Vagina (tissue), 2 donors: Measurements from ENCODE around the gene PDE10A. TPM values are rescaled to one million over a fixed set of nuclear protein-coding genes. Genes with fewer than 3 reads are reported as not detected.

Experiments
- DNase-seq, 2 donors: peaks; one replicate each; pipeline ENCODE4 v3.0.0-alpha.2; 2017; ENCODE audit errors: extremely low spot score in 2 of 2
- H3K27ac ChIP-seq: fragments of 200-600 bp; sonication (generic); one replicate; pipeline ENCODE4 v1.5.1; 2019
- H3K27me3 ChIP-seq: fragments of 200-600 bp; sonication (generic); one replicate; pipeline ENCODE4 v1.5.1; 2019
- H3K36me3 ChIP-seq, 2 donors: fragments of 200-600 bp; sonication (generic); one replicate each; pipeline ENCODE4 v1.5.1; 2017 to 2019
- H3K4me1 ChIP-seq: fragments of 200-600 bp; sonication (generic); one replicate; pipeline ENCODE4 v1.5.1; 2019
- H3K4me3 ChIP-seq, 2 donors: fragments of 200-600 bp; sonication (generic); 1 replicate in 1 of 2; 2 replicates in 1 of 2; pipeline ENCODE4 v1.5.1; 2016 to 2019
- H3K9me3 ChIP-seq: fragments of 200-600 bp; sonication (generic); one replicate; pipeline ENCODE4 v1.5.1; 2019
- CTCF ChIP-seq, 3 experiments: fragments of 450-650 bp in 2 of 3; fragments of 200-600 bp in 1 of 3; sonication (generic) in 1 of 3; IDR thresholded peaks; one replicate each; pipeline ENCODE4 v1.5.1; 2017 to 2019; ENCODE audit warnings: antibody characterized with exemption in 3 of 3, mild to moderate bottlenecking in 2 of 3, moderate library complexity in 2 of 3
- POLR2A ChIP-seq, 2 donors: fragments of 450-650 bp; IDR thresholded peaks; one replicate each; pipeline ENCODE4 v1.6.1; 2017; ENCODE audit warnings: antibody characterized with exemption in 2 of 2, mild to moderate bottlenecking in 2 of 2, moderate library complexity in 2 of 2
- POLR2AphosphoS5 ChIP-seq, 2 donors: sonication (generic); formaldehyde crosslinking; IDR thresholded peaks; one replicate each; pipeline ENCODE4 v1.9.0; 2017; ENCODE audit warnings: antibody characterized with exemption in 2 of 2, mild to moderate bottlenecking in 2 of 2, low read depth in 1 of 2; ENCODE audit not compliant: insufficient read depth in 1 of 2
- intact Hi-C: fragments of 100-400 bp; cut with DNase I; formaldehyde crosslinking; loops from one replicate; pipeline ENCODE4 v1.15.1; 2023
- total RNA-seq: library from RNA; depleted of rRNA; stranded (reverse); fragments of >200 nt; gene quantifications from one replicate; pipeline ENCODE4 v1.2.3, GENCODE V29; 2016

The PDE10A gene
- total RNA-seq, 1 donor from 2014 or later, result 15.0 TPM

- intact Hi-C loops, result no loop called here
- H3K4me1 ChIP-seq, result peaks cover 21% of the 10 kb centered on the region
These were observed 1.7 kb upstream of the PDE10A start for GRCh38 chr6:165664559-165665383.

GRCh38 chr6:165663736-165664558 is 906 bp upstream of the PDE10A start:
- Histone ChIP-seq H3K27me3 (no peaks in the 10 kb centered on the region), H3K36me3 (no peaks in the 10 kb centered on the region), H3K9me3 (no peaks in the 10 kb centered on the region), H3K27ac (peak overlapping the region; percentile 56), H3K4me1 (peaks cover 21% of the 10 kb centered on the region), H3K4me3 (peak overlapping the region; percentile 55 to 62)
- no peak for DNase-seq
- intact Hi-C loops, result no loop called here
- TF ChIP-seq POLR2A (IDR thresholded peaks at IDR 0.05) (no peak), CTCF (IDR thresholded peaks at IDR 0.05) (no peak), POLR2AphosphoS5 (IDR thresholded peaks at IDR 0.05; ENCODE audit: insufficient read depth in 1 of 2, low read depth in 1 of 2) (no peak)

More at GRCh38 chr6:165664559-165665383, 1.7 kb upstream of the PDE10A start:
- TF ChIP-seq POLR2AphosphoS5 (IDR thresholded peaks at IDR 0.05; ENCODE audit: insufficient read depth in 1 of 2, low read depth in 1 of 2) (no peak), CTCF (IDR thresholded peaks at IDR 0.05) (no peak), POLR2A (IDR thresholded peaks at IDR 0.05) (no peak)
- no peaks in the 10 kb centered on the region for H3K9me3 ChIP-seq
- no peaks in the 10 kb centered on the region for H3K27me3 ChIP-seq
- DNase-seq, result no peak
- H3K27ac ChIP-seq, result no peak overlapping the region
- H3K36me3 ChIP-seq, result no peaks in the 10 kb centered on the region
- H3K4me3 ChIP-seq, result peak overlapping the region; percentile 55 to 62

GRCh38 chr6:165663377-165663735 is 315 bp upstream of the PDE10A start:
- peaks cover 21% of the 10 kb centered on the region for H3K4me1 ChIP-seq
- DNase-seq, result no peak
- peak overlapping the region; percentile 56 for H3K27ac ChIP-seq
- no peaks in the 10 kb centered on the region for H3K9me3 ChIP-seq
- no peaks in the 10 kb centered on the region for H3K27me3 ChIP-seq
- intact Hi-C loops, result no loop called here
- peak overlapping the region; percentile 55 to 62 for H3K4me3 ChIP-seq
- TF ChIP-seq POLR2AphosphoS5 (IDR thresholded peaks at IDR 0.05; ENCODE audit: insufficient read depth in 1 of 2, low read depth in 1 of 2) (no peak), POLR2A (IDR thresholded peaks at IDR 0.05) (no peak), CTCF (IDR thresholded peaks at IDR 0.05) (no peak)
- H3K36me3 ChIP-seq, result no peaks in the 10 kb centered on the region

GRCh38 chr6:165662041-165662748 is 846 bp downstream of the PDE10A start:
- Histone ChIP-seq H3K9me3 (no peaks in the 10 kb centered on the region), H3K36me3 (no peaks in the 10 kb centered on the region), H3K4me1 (peaks cover 21% of the 10 kb centered on the region), H3K27me3 (no peaks in the 10 kb centered on the region), H3K27ac (peak overlapping the region; percentile 56), H3K4me3 (peak overlapping the region; percentile 55 to 62)
- no peak for DNase-seq
- TF ChIP-seq CTCF (IDR thresholded peaks at IDR 0.05) (no peak), POLR2A (IDR thresholded peaks at IDR 0.05) (no peak), POLR2AphosphoS5 (IDR thresholded peaks at IDR 0.05; ENCODE audit: insufficient read depth in 1 of 2, low read depth in 1 of 2) (no peak)
- intact Hi-C loops, result no loop called here
